Suprapubic skin (tissue), 3 donors: ENCODE results near the gene ANKRD11.

Experiments
- POLR2AphosphoS5 ChIP-seq, 3 donors: sonication (generic); formaldehyde crosslinking; IDR thresholded peaks; one replicate each; pipeline ENCODE4 v1.6.1; 2017; ENCODE audit warnings: antibody characterized with exemption in 3 of 3
- TF ChIP-seq, protein P1 (sequence below), 2 donors: fragments of 200-600 bp in 1 of 2; fragments of 450-650 bp in 1 of 2; sonication (generic) in 1 of 2; IDR thresholded peaks; one replicate each; pipeline ENCODE4 v1.5.1; 2016 to 2019; ENCODE audit warnings: antibody characterized with exemption in 2 of 2, mild to moderate bottlenecking in 1 of 2, moderate library complexity in 1 of 2

GRCh38 chr16:89431630-89432029 lies 58.7 kb downstream of the ANKRD11 start:
- TF ChIP-seq POLR2AphosphoS5 (IDR thresholded peaks at IDR 0.05), result no peak
- TF ChIP-seq, protein P1, sequence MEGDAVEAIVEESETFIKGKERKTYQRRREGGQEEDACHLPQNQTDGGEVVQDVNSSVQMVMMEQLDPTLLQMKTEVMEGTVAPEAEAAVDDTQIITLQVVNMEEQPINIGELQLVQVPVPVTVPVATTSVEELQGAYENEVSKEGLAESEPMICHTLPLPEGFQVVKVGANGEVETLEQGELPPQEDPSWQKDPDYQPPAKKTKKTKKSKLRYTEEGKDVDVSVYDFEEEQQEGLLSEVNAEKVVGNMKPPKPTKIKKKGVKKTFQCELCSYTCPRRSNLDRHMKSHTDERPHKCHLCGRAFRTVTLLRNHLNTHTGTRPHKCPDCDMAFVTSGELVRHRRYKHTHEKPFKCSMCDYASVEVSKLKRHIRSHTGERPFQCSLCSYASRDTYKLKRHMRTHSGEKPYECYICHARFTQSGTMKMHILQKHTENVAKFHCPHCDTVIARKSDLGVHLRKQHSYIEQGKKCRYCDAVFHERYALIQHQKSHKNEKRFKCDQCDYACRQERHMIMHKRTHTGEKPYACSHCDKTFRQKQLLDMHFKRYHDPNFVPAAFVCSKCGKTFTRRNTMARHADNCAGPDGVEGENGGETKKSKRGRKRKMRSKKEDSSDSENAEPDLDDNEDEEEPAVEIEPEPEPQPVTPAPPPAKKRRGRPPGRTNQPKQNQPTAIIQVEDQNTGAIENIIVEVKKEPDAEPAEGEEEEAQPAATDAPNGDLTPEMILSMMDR (IDR thresholded peaks at IDR 0.05), result no peak
